ENCODE measurements around the gene SIGMAR1. TPM values are rescaled to one million over a fixed set of nuclear protein-coding genes. Genes with fewer than 3 reads are reported as not detected.
A peak's percentile ranks its signal among the peaks of the same experiment; 100 is the strongest.

SIGMAR1 gene
- total RNA-seq, 6 experiments from 2014 or later = 126 to 148 (median 138) TPM

DNA sequence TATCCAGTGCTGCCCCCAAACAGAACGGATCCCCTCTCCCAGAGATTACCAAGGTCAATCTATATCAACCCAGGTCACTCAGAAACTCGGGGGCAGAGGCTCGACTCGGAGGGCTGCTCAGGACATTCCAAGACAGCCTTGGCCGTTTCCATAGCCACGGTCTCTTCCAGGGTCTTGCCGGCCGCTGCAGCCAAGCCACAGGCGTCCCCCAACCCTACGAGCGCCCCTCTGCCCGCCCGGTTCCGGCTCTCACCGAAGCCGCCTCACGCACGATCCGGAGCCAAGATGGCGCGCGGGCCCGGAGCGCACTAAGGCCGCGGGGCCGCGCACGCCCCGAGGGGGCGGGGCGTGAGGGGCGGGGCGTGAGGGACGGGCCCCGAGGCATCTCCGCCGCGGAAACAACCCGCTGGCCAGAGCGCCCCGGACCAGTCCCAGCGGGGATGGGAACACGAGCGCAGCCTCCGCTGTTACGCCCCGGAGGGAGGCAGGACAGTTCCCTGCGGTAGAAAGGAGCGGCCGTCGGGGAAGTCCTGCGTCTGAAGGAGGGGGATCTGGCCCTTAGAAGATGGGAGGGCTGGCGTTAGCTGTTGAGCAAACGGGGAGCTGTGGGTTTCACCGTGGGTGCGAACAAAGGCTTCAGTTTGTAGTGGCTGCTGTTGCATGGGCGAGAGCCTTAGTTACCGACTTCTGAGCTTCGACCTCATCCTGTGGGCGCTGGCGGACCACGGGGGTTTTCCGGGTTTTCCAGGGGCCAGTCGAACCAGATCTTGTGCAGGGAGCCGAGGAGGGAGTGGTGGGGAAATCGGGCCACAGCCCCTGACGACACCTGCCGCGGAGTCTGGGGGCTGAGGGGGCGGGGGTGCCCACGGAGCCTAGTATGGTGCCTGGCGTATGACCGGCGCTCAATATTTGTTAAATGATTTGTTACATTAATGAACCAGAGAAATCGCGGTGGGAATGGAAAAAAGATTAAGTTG, 25.5 kb downstream of the SIGMAR1 start, which contains the start of gene RPP25L:
Gene RPP25L (minus strand): TSS at position 287 of the 977 bp plus-strand sequence. CDS start 801 bp downstream, outside the sequence.
- TF ChIP-seq, protein P1, sequence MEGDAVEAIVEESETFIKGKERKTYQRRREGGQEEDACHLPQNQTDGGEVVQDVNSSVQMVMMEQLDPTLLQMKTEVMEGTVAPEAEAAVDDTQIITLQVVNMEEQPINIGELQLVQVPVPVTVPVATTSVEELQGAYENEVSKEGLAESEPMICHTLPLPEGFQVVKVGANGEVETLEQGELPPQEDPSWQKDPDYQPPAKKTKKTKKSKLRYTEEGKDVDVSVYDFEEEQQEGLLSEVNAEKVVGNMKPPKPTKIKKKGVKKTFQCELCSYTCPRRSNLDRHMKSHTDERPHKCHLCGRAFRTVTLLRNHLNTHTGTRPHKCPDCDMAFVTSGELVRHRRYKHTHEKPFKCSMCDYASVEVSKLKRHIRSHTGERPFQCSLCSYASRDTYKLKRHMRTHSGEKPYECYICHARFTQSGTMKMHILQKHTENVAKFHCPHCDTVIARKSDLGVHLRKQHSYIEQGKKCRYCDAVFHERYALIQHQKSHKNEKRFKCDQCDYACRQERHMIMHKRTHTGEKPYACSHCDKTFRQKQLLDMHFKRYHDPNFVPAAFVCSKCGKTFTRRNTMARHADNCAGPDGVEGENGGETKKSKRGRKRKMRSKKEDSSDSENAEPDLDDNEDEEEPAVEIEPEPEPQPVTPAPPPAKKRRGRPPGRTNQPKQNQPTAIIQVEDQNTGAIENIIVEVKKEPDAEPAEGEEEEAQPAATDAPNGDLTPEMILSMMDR (IDR thresholded peaks at IDR 0.05) = no peak
- no peaks in the 10 kb centered on the region for H3K9me3 Mint-ChIP-seq
- peaks cover 8% of the 10 kb centered on the region; the same call in 1 of the 2 replicates for H3K36me3 Mint-ChIP-seq (ENCODE audit: low read depth)

DNA sequence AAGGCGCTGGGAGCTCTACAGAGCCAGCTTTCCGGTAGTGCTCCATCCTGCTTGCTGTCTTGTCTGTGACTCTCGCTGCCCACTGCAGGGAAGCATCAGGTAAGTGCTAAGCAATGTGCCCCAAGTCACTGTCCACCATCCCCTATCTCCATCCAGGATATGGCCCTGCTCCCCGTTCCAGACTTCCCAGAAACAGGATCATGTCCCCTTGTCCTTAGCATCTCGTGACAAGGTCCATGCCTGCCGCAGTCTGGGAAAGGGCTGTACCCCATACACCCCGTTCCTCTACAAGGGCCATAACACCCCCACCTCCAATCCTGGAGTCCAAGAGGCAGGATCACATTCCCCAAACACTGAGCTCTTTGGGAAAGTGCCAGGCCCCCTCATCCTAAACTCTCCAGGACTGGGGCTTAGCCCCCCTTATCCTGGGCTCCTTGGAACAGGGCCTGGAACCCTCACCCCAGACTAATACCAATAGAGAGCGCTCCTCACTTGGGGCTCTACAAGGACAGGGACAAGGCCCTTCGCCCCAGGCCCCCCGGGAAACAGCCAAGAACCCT, 26.3 kb downstream of the SIGMAR1 start:
- TF ChIP-seq, protein P1 (IDR thresholded peaks at IDR 0.05) = no peak
- Mint-ChIP-seq H3K27me3 (ENCODE audit: insufficient read depth) (no peaks in the 10 kb centered on the region), H3K36me3 (ENCODE audit: low read depth) (peaks cover 3% of the 10 kb centered on the region; the same call in 1 of the 2 replicates), H3K9me3 (no peaks in the 10 kb centered on the region), H3K27ac (peak overlapping the region; percentile 84), H3K4me1 (ENCODE audit: low read depth) (peaks cover 18% of the 10 kb centered on the region), H3K4me3 (peak overlapping the region; percentile 93)
- no peak for DNase-seq

More for the DNA sequence above, 25.5 kb downstream of the SIGMAR1 start, which contains the start of gene RPP25L:
- H3K27ac Mint-ChIP-seq = peak within 1 kb of the TSS; percentile 84
- no peaks in the 10 kb centered on the region for H3K27me3 Mint-ChIP-seq (ENCODE audit: insufficient read depth)
- DNase-seq = peak; percentile 72
- peaks cover 18% of the 10 kb centered on the region for H3K4me1 Mint-ChIP-seq (ENCODE audit: low read depth)
- H3K4me3 Mint-ChIP-seq = peak within 1 kb of the TSS; percentile 93

DNA sequence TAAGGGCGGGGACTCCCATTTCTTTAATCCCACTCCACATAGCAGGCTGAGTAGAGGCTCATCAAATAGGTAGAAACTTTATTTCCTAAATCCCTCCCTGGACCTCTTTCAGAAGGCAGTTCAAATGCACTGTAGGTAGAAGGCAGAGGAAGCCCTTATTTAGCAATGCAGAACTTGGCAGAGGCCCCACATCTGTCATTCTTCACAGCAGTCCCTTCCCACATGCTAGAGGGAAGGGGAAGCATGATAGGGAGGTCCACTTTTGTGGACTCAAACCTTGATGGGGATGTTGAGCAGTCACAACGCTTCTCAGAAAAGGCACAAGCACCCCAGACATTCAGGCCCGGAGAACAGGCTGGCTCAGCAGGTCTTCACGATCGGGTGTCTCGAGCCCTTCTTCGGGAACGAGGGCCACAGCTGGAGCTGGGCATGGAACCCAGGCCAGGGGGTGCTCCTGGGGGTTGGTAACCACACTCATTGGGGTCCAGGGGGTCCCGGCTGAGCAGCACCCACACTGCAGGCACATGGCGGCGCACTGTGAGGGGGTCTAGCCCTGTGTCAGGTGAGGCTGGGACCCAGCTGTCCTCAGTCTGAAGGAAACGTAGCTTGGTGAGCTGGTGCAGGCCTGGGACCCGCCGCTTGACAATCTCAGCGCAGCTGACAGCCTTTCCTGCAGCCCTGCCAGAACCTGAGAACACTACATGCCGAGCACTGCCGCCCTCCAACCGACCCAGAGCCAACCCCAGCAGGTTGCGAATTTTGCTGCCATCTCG, 27.0 kb downstream of the SIGMAR1 start:
- Mint-ChIP-seq H3K36me3 (ENCODE audit: low read depth) (no peaks in the 10 kb centered on the region), H3K9me3 (no peaks in the 10 kb centered on the region), H3K4me3 (peak overlapping the region; percentile 93), H3K27ac (no peak overlapping the region), H3K4me1 (ENCODE audit: low read depth) (peaks cover 18% of the 10 kb centered on the region), H3K27me3 (ENCODE audit: insufficient read depth) (no peaks in the 10 kb centered on the region)
- TF ChIP-seq, protein P1 (IDR thresholded peaks at IDR 0.05) = no peak
- DNase-seq = no peak

GRCh38 chr9:34607331-34607730, 30.3 kb downstream of the SIGMAR1 start:
- no peak overlapping the region for H3K27ac Mint-ChIP-seq
- DNase-seq = no peak

More at GRCh38 chr9:34607331-34607730, 30.3 kb downstream of the SIGMAR1 start:
- Mint-ChIP-seq H3K9me3 (no peaks in the 10 kb centered on the region), H3K36me3 (ENCODE audit: low read depth) (no peaks in the 10 kb centered on the region), H3K4me3 (no peak overlapping the region), H3K27me3 (ENCODE audit: insufficient read depth) (peaks cover 4% of the 10 kb centered on the region), H3K4me1 (ENCODE audit: low read depth) (peaks cover 9% of the 10 kb centered on the region)
- TF ChIP-seq, protein P1 (IDR thresholded peaks at IDR 0.05) = no peak

Data from HFFc6 (cell line).